Measurements from ENCODE around the gene MECR.

The MECR gene

GRCh38 chr1:29256979-29257804, 26.5 kb upstream of the MECR start:
- in situ Hi-C loops (cut with MboI; ENCODE audit: low pct_unique_long_range_greater_than_20kb, low sequenced_read_pairs) = no loop called here
- DNase-seq = no peak

GRCh38 chr1:29256394-29256793, 25.7 kb upstream of the MECR start:
- in situ Hi-C loops (cut with MboI; ENCODE audit: low pct_unique_long_range_greater_than_20kb, low sequenced_read_pairs) = no loop called here
- DNase-seq = no peak

- in situ Hi-C loops (cut with MboI; ENCODE audit: low pct_unique_long_range_greater_than_20kb, low sequenced_read_pairs) = no loop called here
- DNase-seq = no peak
Observed at GRCh38 chr1:29255134-29255666, 24.5 kb upstream of the MECR start.

- in situ Hi-C loops (cut with MboI; ENCODE audit: low pct_unique_long_range_greater_than_20kb, low sequenced_read_pairs) = no loop called here
- no peak for DNase-seq
Observed at GRCh38 chr1:29254346-29254745, 23.6 kb upstream of the MECR start.

GRCh38 chr1:29253180-29253579, 22.4 kb upstream of the MECR start:
- in situ Hi-C loops (cut with MboI; ENCODE audit: low pct_unique_long_range_greater_than_20kb, low sequenced_read_pairs) = no loop called here
- no peak for DNase-seq

GRCh38 chr1:29251164-29252124, 20.7 kb upstream of the MECR start:
- in situ Hi-C loops (cut with MboI; ENCODE audit: low pct_unique_long_range_greater_than_20kb, low sequenced_read_pairs) = no loop called here

GRCh38 chr1:29249951-29250581, 19.3 kb upstream of the MECR start:
- in situ Hi-C loops (cut with MboI; ENCODE audit: low pct_unique_long_range_greater_than_20kb, low sequenced_read_pairs) = loop anchor here (25.0 kb wide), 2 partner anchors 862 to 1462 kb away; partner anchors contain the start of gene MATN1

More at GRCh38 chr1:29251164-29252124, 20.7 kb upstream of the MECR start:
- no peak for DNase-seq

GRCh38 chr1:29249170-29249691, 18.5 kb upstream of the MECR start:
- peak; percentile 39 for DNase-seq
- in situ Hi-C loops (cut with MboI; ENCODE audit: low pct_unique_long_range_greater_than_20kb, low sequenced_read_pairs) = loop anchor here (25.0 kb wide), 2 partner anchors 863 to 1463 kb away; partner anchors contain the start of gene MATN1

More at GRCh38 chr1:29249951-29250581, 19.3 kb upstream of the MECR start:
- no peak for DNase-seq

- in situ Hi-C loops (cut with MboI; ENCODE audit: low pct_unique_long_range_greater_than_20kb, low sequenced_read_pairs) = loop anchor here (25.0 kb wide), 2 partner anchors 864 to 1464 kb away; partner anchors contain the start of gene MATN1
- DNase-seq = no peak
Observed at GRCh38 chr1:29248409-29248808, 17.7 kb upstream of the MECR start.

- no peak for DNase-seq
- in situ Hi-C loops (cut with MboI; ENCODE audit: low pct_unique_long_range_greater_than_20kb, low sequenced_read_pairs) = loop anchor here (25.0 kb wide), 2 partner anchors 865 to 1465 kb away; partner anchors contain the start of gene MATN1
Observed at GRCh38 chr1:29247571-29248273, 17.0 kb upstream of the MECR start.

- no peak for DNase-seq
- in situ Hi-C loops (cut with MboI; ENCODE audit: low pct_unique_long_range_greater_than_20kb, low sequenced_read_pairs) = loop anchor here (25.0 kb wide), 2 partner anchors 865 to 1465 kb away; partner anchors contain the start of gene MATN1
Observed at GRCh38 chr1:29247044-29247443, 16.3 kb upstream of the MECR start.

- peak; percentile 9 for DNase-seq
Observed at GRCh38 chr1:29245876-29246275, 15.1 kb upstream of the MECR start.

GRCh38 chr1:29245261-29245660, 14.5 kb upstream of the MECR start:
- in situ Hi-C loops (cut with MboI; ENCODE audit: low pct_unique_long_range_greater_than_20kb, low sequenced_read_pairs) = loop anchor here (25.0 kb wide), 2 partner anchors 867 to 1467 kb away; partner anchors contain the start of gene MATN1
- no peak for DNase-seq

More at GRCh38 chr1:29245876-29246275, 15.1 kb upstream of the MECR start:
- in situ Hi-C loops (cut with MboI; ENCODE audit: low pct_unique_long_range_greater_than_20kb, low sequenced_read_pairs) = loop anchor here (25.0 kb wide), 2 partner anchors 866 to 1466 kb away; partner anchors contain the start of gene MATN1

- DNase-seq = no peak
- in situ Hi-C loops (cut with MboI; ENCODE audit: low pct_unique_long_range_greater_than_20kb, low sequenced_read_pairs) = loop anchor here (25.0 kb wide), 2 partner anchors 868 to 1468 kb away; partner anchors contain the start of gene MATN1
Observed at GRCh38 chr1:29243871-29244200, 13.1 kb upstream of the MECR start.

- in situ Hi-C loops (cut with MboI; ENCODE audit: low pct_unique_long_range_greater_than_20kb, low sequenced_read_pairs) = loop anchor here (25.0 kb wide), 2 partner anchors 869 to 1469 kb away; partner anchors contain the start of gene MATN1
- no peak for DNase-seq
Observed at GRCh38 chr1:29243023-29243870, 12.5 kb upstream of the MECR start.

GRCh38 chr1:29240986-29241385, 10.3 kb upstream of the MECR start:
- in situ Hi-C loops (cut with MboI; ENCODE audit: low pct_unique_long_range_greater_than_20kb, low sequenced_read_pairs) = loop anchor here (25.0 kb wide), 2 partner anchors 871 to 1471 kb away; partner anchors contain the start of gene MATN1
- DNase-seq = no peak

GRCh38 chr1:29240400-29240837, 9.7 kb upstream of the MECR start:
- no peak for DNase-seq
- in situ Hi-C loops (cut with MboI; ENCODE audit: low pct_unique_long_range_greater_than_20kb, low sequenced_read_pairs) = loop anchor here (25.0 kb wide), 2 partner anchors 872 to 1472 kb away; partner anchors contain the start of gene MATN1

All from KBM-7 (cell line).